ENCODE measurements around the gene PPP4R3B.
A peak's percentile ranks its signal among the peaks of the same experiment; 100 is the strongest.

PPP4R3B gene

DNA sequence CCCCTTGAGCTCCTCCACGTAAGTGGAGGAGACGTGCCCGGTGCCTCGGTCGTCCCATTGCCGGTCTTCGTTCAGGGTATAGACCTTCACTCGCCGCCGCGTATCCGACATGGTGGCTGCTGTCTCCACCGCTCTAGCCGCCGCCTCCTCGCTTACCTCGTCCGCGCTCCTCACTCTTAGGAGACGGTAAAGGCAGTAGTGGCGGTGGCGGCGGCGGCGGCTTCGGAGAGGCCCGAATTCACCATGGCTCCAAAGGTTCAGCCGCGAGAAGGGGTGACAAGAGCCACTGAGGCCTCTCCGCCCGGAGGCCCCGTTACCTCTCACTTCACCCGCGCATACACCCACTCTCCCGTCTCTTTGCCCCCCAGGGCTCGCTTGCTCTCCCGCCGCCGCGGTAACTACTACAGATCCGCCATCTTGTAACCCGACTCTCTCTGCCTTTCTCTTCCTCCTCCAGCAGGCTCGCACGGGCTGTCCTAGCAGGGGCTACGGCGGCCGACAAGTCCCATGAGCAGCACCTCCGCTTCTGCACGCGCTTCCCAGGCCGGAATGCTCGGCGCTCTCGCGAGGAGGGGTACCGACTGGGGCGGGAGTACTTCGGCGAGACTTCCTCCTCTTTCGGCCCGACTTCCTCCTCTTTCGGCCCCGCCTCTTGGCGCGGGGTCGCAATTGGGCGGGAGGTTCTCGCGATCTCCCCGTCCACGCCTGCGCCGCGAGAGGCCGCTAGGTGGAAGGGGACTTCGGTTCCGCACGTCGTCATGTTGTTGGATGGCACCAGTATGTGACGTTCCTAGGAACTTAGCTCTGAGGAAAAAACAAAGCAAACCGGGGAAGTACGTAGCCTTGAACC, at the start of gene PPP4R3B:
Gene PPP4R3B (minus strand): TSS at position 448 of the 850 bp plus-strand sequence. CDS start 337 bp downstream, at position 111.
- DNase-seq (ENCODE audit: low read depth in 1 of 2, low spot score in 1 of 2) = peak; percentile 95 to 98

DNA sequence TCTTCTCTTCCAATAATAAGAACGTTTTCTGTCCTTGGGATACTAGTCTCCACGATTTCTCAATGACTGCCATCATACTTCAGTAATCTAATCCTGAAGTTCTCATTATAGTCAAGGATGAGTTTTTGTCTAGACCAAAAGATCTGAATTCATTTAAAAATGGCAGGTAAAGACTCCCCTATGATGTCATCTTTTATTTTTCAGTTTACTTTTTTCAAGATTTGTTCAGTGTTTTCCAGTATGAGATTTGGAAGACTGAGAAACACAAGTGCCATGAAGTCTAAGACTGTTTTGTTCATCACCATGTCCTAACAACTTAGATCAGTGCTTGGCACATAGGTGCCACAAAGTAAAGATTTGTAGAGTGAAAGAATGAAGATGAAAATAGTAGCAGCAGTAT, 35.8 kb upstream of the PPP4R3B start:
- DNase-seq (ENCODE audit: low read depth in 1 of 2, low spot score in 1 of 2) = no peak

DNA sequence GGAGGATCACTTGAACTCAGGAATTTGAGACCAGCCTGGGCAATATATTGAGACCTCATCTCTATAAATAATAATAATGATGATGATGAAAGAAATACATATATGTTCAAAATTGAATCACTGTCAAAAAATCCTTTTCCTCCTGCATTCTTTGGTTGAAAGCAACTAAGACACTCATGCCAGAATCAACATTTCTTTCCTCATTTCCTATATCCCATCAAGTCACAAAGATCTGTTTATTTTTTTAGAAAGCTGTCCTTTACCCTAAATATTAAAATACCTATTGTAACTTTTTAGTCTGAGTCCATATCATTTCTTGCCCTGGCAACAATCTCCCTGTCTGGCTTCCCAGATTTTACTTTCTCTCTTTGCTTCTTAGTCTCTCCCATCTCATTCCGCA, 31.8 kb upstream of the PPP4R3B start:
- DNase-seq (ENCODE audit: low read depth in 1 of 2, low spot score in 1 of 2) = no peak

DNA sequence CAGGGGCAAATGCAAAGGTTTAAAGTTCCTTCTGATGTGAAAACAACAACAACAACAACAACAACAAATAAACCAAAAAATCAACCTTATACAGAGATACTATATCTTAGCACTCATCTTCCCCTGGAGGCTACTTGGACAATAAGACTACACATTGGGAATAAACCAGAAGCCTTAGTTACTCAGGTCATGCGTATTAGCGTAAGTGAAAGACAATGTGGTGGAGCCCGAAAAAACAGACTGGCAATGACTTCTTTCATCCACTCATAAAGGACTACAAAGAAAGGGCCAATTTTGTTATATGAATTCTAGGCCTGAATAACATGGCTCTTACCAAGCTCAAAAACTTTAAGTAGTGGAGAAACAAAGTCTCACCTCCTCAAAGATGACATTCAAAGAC, 19.4 kb upstream of the PPP4R3B start:
- DNase-seq (ENCODE audit: low read depth in 1 of 2, low spot score in 1 of 2) = no peak

DNA sequence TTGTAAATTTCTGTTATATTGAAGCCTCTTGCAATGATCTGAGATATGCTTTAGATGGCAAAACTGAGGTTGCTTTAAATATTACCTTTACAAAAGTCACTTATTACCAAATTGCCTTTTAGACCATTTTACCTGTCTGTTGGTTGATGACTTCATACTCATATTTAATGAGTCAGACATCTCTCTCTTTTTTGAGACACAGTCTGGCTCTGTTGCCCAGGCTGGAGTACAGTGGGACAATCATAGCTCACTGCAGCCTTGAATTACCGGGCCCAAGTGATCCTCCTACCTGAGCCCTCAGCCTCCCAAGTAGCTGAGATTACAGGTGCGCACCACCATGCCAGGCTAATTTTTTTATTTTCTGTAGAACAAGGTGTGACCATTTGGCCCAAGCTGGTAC, 11.5 kb upstream of the PPP4R3B start:
- no peak for DNase-seq (ENCODE audit: low read depth in 1 of 2, low spot score in 1 of 2)

DNA sequence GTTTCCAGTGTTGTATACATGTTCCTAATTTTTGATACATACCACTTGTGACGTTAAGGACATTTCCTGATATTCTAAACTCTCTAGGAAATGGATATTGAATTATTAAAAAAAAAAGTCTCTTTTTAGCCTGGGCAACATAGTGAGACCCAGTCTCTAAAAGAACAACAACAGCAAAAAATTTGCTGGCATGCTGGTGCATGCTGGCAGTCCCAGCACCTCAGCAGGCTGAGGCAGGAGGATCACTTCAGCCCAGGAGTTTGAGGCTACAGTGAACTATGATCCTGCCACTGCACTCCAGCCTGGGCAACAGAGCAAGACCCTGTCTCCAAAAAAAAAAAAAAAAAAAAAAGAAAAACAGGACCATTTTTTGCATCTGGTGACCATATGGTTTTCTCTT, 10.5 kb upstream of the PPP4R3B start:
- DNase-seq (ENCODE audit: low read depth in 1 of 2, low spot score in 1 of 2) = no peak

DNA sequence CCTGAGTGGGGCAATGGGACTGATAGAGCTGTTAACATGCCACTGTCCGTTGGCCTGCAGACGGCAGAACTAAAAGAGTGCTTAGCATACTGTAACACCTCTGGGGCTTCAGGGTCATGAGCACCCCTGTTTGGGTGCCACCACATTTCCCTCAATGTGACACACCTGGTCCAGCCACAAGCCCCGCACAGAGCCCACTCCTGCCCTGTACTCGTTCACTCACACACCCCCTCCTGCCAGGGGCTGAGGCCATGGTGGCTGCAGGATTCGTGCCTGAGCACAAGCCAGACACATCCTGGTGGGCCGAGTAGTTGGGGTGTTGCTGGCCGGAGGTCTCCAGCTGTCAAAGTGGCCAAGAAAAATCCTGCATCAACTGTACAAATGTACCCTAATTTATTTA, 4.4 kb upstream of the PPP4R3B start:
- no peak for DNase-seq (ENCODE audit: low read depth in 1 of 2, low spot score in 1 of 2)

DNA sequence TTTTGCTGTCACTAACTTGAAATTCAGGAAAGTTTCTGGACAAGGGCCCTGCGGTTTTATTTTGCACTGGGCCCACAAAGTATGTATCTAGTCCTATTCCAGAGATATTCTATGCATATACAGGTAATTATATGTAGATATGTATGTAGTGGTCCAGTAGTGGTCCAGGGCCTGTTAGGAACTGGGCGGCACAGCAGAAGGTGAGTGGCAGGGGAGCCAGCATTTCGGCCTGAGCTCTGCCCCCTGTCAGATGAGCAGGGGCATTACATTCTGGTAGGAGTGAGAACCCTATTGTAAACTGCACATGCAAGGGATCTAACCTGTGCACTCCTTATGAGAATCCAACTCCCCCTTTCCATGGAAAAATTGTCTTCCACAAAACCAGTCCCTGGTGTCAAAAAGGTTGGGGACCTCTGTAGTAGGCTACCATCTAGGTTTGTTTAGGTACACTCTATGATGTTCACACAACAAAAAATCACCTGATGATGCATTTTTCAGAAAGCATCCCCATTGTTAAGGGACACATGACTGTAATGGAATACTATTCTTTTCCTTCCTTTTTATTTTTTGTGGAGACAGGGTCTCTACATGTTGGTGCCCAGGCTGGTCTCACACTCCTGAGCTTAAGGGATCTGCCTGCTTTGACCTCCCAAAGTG, 2.8 kb upstream of the PPP4R3B start:
- DNase-seq (ENCODE audit: low read depth in 1 of 2, low spot score in 1 of 2) = no peak

DNA sequence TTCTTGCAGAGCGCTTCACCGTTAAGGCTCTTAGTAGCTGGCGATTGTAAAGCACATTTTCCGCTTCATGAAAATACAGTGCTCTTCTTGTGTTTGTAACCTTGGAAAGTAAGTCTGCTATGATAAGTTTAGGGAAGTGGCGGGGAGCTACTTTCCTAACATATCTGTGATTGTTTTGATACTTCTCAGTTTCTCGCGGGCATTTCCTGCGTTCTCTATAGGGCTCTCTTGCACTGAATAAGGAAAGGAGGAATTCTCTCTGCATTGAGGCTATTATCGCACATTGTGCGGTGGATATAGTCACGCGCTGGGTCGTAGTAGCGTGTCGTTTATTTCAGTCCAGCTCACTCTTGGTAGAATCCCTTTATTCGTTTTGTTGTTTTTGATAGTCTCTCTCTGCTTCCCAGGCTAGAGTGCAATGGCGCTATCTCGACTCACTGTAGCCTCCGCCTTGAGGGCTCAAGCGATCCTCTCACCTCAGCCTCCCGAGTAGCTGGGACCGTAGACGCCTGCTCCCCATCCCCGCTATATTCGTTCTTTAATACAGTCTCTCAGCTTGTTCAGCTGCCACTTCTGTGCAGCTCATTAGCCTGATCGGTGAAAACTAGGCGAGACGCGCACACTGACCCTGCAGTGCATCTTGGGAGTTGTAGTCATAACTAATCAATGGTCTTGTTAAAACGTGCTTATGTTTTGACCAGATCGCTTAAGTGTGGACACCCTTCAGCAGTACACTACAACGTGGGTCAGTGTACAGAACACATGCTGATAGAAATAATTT, 1.0 kb upstream of the PPP4R3B start:
- DNase-seq (ENCODE audit: low read depth in 1 of 2, low spot score in 1 of 2) = peak in 1 of 2 donors; percentile 20

DNA sequence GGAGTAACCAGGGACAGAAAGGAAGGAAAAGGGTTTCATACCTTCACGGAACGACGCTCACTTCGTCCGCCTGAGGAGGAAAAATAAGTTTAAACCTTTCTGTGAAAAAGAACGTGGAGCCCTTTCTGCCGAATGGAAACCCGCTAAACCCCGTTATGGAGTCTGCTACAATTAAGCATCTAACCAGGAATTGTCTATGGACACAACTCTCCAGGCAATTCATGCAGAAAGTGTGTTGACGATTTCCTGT, 528 bp upstream of the PPP4R3B start:
- DNase-seq (ENCODE audit: low read depth in 1 of 2, low spot score in 1 of 2) = no peak

DNA sequence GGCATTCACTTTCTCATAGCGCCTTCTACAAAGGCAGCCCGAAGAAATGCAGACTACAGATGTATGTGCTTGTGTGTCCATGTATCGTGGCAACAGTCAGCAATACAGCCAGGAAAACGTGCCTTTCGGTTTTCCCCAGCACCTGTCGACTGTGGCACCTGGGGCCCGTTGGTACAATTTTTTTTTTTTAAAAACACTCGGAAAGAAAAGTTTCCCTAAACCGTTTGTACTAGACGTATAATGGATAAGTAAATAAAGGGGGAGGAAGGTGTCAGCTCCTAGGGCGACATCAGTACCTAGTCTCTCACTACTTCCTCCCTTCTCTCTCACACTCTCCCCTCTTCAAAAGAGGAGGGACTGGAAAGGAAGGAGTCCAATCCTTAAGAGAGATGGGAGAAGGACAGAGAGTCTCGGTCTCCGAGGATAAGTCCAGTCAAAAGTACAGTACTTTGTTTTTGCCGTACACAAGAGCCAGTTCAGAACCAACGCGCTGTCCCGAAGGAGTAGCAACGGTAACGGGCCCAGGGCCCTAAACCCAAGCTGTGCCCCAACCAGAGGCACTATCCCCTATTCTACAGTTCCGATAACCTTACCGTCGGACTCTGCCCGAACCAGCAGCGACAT, 759 bp downstream of the PPP4R3B start:
- no peak for DNase-seq (ENCODE audit: low read depth in 1 of 2, low spot score in 1 of 2)

DNA sequence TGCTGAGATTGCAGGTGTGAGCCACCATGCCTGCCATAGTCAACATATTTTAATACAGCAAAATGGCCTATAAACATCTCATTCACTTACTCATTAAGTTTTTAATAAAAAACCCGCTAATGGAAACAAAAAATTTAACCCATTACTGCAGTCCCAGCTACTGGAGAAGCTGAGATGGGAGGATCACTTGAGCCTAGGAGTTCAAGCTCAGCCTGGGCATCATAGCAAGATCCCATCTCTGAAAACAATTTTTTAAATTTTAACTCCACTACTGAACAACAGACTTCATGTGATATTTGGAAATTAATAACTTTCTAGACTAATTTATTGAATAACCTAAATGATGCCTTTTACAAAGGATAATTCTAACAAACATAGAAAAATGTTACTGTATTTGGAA, 5.4 kb downstream of the PPP4R3B start:
- DNase-seq (ENCODE audit: low read depth in 1 of 2, low spot score in 1 of 2) = no peak

DNA sequence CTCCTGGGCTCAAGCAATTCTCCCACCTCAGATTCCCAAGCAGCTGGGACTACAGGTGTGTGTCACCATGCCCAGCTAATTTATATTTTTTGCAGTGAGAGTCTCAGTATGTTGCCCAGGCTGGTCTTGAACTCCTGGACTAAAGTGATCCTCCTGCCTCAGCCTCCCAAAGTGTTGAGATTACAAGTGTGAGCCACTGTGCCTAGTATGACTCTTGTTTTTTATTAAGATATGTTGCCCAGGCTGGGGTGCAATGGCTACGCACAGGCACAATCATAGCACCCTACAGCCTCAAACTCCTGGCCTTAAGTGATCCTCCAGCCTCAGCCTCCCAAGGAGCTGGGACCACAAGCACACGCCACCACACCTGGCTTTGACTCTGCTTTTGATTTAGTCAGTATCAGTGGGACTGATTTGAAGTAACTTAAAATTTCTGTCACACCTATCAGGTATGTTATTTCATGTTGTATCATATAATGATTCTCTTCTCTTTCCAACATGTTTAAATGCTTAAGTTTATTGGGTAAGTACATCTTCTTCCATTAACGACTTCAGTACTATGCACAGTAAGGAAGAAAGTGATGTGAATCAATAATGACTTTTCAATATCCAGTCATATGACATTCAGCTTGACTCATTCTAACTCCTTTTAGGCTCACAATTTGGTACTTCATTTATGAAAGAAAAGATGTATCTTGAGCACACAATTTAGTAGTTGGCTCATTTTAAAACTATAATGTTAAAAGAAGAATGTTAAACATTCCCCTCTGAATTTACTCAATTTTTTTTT, 6.3 kb downstream of the PPP4R3B start:
- DNase-seq (ENCODE audit: low read depth in 1 of 2, low spot score in 1 of 2) = no peak

DNA sequence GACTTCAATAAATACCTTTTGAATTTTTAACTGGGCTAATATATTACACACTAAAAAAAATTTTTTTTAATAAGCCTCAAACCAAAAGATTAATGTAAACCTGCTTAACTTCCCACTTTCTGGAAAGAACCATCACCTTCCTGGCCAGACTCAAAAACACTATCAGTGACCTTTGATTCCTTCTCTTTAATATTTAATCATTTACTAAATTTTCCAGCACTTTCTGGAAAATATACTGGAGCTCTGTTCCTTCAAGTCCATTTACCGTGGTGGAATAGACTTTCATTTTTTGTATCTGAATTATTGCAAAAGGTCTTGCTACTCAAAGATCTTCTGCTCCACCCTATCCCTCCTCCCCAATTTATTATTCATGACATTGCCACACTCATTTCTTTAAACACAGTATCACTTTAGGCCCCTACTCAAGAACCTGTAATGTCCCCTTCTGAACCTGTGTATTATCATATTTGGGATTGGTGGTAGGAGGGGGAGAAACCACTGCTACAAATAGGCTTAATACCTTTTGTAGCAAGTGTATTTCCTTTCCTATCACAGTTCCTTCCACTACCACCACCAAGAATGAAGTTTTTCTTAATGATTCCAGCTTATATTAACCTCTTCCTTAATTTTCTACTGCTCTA, 7.4 kb downstream of the PPP4R3B start:
- DNase-seq (ENCODE audit: low read depth in 1 of 2, low spot score in 1 of 2) = no peak

DNA sequence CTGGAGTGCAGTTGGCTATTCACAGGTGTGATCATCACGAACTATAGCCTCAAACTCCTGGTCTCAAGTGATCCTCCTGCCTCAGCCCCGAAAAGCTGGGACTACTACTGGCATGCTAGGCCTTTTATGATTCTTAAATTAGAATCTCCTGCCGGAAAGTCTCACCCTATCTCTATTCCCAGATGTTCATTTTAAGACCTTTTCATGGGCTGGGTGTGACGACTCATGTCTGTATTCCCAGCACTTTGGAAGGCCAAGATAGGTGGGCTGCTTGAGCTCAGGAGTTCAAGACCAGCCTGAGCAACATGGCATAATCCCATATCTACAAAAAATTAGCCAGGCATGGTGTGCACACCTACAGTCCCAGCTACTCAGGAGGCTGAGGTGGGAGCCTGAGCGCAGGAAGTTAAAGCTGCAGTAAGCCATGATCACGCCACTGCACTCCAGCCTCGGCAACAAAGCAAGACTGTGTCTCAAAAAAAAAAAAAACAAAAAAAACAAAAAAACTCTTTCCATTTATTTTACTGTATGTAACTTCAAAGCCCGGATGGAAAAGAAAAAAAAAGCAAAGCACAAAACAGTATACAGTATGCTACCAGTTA, 8.1 kb downstream of the PPP4R3B start:
- DNase-seq (ENCODE audit: low read depth in 1 of 2, low spot score in 1 of 2) = no peak

DNA sequence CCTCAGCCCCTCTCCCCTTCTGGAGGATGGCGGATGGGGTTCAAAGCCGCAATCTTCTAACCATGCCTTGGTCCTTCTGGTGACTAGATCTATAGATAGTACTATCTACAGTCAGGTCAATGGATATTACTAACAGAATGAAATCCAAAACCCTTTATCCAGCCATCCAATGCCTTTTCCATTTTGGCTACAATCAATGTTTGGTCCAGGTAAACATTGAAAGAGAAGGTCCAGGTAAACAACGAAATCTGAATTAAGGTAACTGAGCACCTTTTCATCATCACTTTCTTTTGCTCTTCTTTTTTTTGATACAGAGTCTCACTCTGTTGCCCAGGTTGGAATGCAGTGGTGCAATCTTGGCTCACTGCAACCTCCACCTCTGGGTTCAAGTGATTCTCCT, 9.7 kb downstream of the PPP4R3B start:
- DNase-seq (ENCODE audit: low read depth in 1 of 2, low spot score in 1 of 2) = no peak

DNA sequence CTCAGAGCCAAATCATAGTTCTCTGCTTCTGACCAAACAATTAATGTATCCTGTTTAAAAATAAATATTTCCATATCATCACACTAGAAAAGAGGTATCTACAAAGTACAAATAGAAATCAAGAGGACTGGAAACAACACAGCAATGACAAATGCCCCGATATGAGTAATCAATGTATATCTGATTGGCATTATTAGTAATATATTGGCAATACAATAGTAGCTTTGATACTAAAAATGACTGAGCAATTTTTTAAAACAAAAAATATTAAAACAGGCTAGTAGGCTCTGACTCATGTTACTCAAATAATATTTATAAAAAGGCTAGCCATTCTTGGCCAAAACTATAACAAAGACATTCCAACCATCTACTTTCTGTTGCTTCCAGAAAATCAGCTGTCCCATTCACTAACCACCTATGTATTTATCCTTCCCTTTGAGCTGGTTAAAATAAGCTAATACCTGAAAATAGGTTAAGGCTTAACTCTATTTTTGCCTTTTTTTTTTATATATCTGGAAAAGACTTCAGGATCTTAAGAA, 13.3 kb downstream of the PPP4R3B start:
- DNase-seq (ENCODE audit: low read depth in 1 of 2, low spot score in 1 of 2) = no peak

DNA sequence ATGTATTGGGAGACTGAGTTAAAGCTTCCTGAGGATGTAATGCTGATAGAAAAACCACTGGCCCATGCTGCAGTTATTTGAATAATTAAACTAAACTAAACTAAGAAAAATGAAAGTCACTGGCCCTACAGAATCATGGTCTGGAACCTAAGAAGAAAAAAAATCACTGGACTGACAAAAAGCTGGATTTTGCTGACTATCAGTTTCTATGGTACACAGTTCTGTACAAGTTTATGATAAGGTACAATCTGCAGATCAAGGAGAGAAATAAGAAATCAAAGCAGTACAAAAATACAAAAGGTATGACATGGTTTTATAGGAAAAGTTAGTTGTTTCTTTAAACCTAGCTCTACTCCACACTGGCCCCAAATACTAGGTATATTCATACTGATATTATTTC, 15.6 kb downstream of the PPP4R3B start:
- no peak for DNase-seq (ENCODE audit: low read depth in 1 of 2, low spot score in 1 of 2)

DNA sequence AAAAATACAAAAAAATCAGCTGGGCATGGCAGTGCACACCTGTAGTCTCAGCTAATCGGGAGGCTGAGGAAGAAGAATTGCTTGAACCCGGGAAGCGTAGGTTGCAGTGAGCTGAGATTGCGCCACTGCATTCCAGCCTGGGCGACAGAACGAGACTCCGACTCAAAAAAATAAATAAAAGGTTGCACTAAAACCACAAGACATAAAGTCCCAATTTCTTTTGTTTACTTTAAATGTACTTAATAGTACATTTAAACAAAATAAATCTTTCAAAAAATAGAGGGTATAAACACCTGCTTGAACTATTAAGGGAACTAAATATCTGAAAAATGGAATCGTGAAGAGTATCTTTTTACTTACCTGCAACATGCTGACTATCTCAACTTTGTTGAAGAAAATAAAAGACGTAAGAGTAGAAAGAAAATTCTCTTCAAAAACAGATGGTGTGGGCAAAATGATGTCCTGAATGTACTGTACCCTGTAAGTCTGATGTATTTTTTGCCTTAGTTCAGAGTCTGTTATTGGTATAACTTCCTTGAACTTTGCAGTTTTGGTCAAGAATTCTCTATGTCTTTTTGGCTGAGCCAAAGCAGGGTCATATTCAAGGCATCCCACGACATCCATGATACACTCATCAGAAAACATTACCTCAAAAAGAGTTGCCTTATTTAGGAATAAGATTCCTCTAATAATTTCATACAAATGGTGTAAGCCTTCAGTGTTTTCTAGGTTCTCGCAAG, 19.2 kb downstream of the PPP4R3B start:
- no peak for DNase-seq (ENCODE audit: low read depth in 1 of 2, low spot score in 1 of 2)

Data from stimulated activated CD4-positive, alpha-beta T cell treated with anti-CD3 and anti-CD28 coated beads, Interleukin-15, amount 100 ng/mL, for 1 hour (primary cell).